HG03342 (cell line): ENCODE results near the gene COPZ1.
"Not testable (repeated sequence)": the region's sequence is repeated elsewhere in the genome, so short reads cannot be mapped to it uniquely, and the experiment has no call there.

Source experiments
- ATAC-seq: cut with Tn5 transposase; IDR thresholded peaks from one replicate; pipeline ENCODE4 v1.9.1; 2021; ENCODE audit warnings: mild to moderate bottlenecking, moderate library complexity; ENCODE audit not compliant: unreplicated experiment

The COPZ1 gene

GRCh38 chr12:54330442-54330841 lies 5.5 kb downstream of the COPZ1 start:
- ATAC-seq: no peak

GRCh38 chr12:54331461-54331860 lies 6.5 kb downstream of the COPZ1 start:
- no peak for ATAC-seq

- ATAC-seq: no peak
Measured at GRCh38 chr12:54333420-54334034, 8.6 kb downstream of the COPZ1 start.

GRCh38 chr12:54337280-54337842 lies 12.4 kb downstream of the COPZ1 start:
- ATAC-seq: no peak

GRCh38 chr12:54337854-54338650 lies 13.1 kb downstream of the COPZ1 start:
- ATAC-seq: no peak

GRCh38 chr12:54338698-54339296 lies 13.9 kb downstream of the COPZ1 start:
- ATAC-seq: no peak

GRCh38 chr12:54340846-54341245 lies 15.9 kb downstream of the COPZ1 start:
- no peak for ATAC-seq

- ATAC-seq: no peak
Measured at GRCh38 chr12:54341378-54342300, 16.7 kb downstream of the COPZ1 start.

- ATAC-seq: no peak
Measured at GRCh38 chr12:54349036-54349435, 24.1 kb downstream of the COPZ1 start.

- ATAC-seq: no peak
Measured at GRCh38 chr12:54349679-54350078, 24.7 kb downstream of the COPZ1 start.

- no peak for ATAC-seq
Measured at GRCh38 chr12:54350743-54351142, 25.8 kb downstream of the COPZ1 start.

- no peak for ATAC-seq
Measured at GRCh38 chr12:54351341-54351740, 26.4 kb downstream of the COPZ1 start.

GRCh38 chr12:54352022-54352531 lies 27.1 kb downstream of the COPZ1 start:
- ATAC-seq: no peak

- ATAC-seq: no peak
Measured at GRCh38 chr12:54352891-54353874, 28.3 kb downstream of the COPZ1 start.

GRCh38 chr12:54354271-54354670 lies 29.3 kb downstream of the COPZ1 start:
- ATAC-seq: not testable (repeated sequence)

- ATAC-seq: no peak
Measured at GRCh38 chr12:54355104-54355815, 30.3 kb downstream of the COPZ1 start.

- ATAC-seq: no peak
Measured at GRCh38 chr12:54356228-54356627, 31.3 kb downstream of the COPZ1 start.

- no peak for ATAC-seq
Measured at GRCh38 chr12:54356951-54357356, 32.0 kb downstream of the COPZ1 start.
